Anterior cingulate cortex (tissue), 58 donors: ENCODE measurements around the gene COA7.
"Not testable (repeated sequence)": the region's sequence is repeated elsewhere in the genome, so short reads cannot be mapped to it uniquely, and the experiment has no call there.

Experiments used
- DNase-seq, 58 donors: peaks; one replicate each; lab custom pipeline; 2025; lab: John Stamatoyannopoulos, UW

COA7 gene

DNA sequence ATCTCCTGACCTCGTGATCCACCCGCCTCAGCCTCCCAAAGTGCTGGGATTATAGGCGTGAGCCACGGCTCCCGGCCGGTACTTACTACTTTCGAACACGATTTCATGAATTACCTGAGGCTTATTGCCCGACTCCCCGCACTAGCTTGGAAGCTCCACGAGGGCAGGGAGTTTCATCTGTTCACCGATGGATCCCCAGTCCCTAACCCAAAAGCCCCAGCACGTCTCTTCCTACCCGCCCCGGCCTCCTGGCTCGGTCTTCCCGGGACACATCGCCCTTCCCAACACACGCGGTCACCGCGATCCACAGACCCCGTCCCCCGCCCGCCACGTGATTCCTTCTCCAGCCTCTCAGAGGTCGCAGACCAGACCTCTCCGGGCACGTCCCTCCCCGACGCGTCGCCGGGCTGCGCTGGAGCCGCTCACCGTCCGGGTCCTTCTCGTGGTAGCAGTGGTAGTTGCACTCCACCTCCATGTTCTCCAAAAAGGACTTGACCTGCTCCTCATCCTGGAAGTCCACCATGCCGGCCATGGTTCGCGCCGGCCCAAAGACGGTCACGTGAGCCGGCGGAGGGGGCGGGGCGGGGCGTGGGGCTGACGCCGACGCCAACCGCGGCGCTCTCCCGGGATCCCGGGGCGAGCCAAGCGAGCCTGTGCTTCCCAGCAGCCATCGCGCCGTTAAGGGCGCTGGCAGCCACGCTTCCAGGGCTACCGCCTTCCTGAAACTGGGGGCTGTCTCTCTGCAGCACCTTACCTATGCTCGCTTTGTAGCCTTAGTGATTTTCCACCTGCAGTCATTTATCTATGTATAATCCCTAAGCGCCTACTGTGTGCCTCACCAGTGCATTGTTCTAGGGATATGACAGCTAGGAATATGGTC lies at the start of gene COA7:
Gene COA7, minus strand, starts transcription at position 553 of the 880 bp plus-strand sequence. Its CDS starts 21 bp downstream, at position 532.
- DNase-seq, result peak in 57 of 58 donors; percentile 49 to 96 (median 84)

DNA sequence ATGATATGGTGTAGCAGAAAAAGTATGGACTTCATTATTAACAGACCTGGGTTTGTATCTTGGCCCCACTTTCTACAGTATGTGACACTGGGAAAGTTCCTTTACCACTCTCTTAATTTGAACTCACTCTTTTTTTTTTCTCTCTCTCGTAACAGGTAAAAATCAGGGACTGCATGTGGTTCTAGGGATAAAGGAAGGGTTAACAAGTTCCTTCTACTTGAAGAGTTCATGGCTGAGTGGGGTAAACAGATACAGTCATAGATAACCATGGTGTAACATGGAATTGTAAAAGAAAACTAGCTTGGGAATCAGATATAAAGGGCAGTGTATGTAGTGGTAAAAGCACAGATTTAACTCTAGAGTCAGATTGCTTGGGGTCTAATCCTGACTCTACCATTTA lies 49.3 kb upstream of the COA7 start:
- DNase-seq, result no peak

- no peak for DNase-seq
These were observed 48.0 kb upstream of the COA7 start for GRCh38 chr1:52746189-52746588.

GRCh38 chr1:52741259-52741658 lies 43.1 kb upstream of the COA7 start:
- no peak for DNase-seq

DNA sequence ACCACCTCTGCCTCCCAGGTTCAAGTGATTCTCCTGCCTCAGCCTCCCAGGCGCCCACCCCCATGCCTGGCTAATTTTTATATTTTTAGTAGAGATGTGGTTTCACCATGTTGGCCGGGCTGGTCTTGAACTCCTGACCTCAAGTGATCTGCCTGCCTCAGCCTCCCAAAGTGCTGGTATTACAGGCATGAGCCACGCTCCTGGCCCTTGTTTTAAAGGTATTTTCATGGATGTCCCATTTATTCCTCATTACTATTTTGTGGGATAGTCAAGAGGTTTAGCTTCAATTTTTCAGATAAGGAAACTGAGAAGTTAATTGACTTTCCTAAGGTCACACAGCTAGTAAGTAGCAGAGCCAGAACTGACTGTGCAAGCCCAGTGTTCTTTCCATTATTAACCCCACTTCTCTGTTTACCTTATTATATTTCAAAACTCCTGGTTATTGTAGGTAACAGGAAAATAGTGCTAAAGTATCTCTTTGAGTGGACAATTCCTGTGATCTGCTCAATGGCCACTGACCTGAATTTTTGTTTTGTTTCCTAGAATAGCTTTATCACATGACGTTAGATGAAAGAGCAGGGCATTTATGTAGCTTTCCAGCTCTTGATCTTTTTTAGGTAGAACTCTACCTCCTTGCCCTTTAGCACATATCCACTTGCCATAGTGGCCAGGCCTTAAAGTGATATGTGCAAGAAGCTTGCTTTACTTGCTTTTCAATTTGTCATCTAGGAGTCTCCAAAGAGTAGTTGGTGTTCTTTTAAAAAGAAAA lies 41.7 kb upstream of the COA7 start:
- DNase-seq, result no peak

- no peak for DNase-seq
These were observed 40.7 kb upstream of the COA7 start for GRCh38 chr1:52738893-52739292.

DNA sequence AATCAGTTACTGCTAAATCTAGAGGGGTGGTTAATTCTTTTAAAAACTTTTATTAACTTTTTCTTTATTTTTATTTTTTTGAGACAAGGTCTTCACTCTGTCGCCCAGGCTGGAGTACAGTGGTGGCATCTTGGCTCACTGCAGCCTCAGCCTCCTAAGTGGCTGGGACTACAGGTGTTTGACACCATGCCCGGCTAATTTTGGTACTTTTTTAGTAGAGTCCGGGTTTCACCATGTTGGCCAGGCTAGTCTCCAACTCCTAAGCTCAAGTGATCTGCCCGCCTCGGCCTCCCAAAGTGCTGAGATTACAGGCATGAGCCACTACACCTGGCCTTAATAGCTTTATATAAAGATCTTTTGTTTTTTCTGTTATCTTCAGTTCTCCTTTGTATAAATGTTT lies 40.0 kb upstream of the COA7 start:
- DNase-seq, result no peak

DNA sequence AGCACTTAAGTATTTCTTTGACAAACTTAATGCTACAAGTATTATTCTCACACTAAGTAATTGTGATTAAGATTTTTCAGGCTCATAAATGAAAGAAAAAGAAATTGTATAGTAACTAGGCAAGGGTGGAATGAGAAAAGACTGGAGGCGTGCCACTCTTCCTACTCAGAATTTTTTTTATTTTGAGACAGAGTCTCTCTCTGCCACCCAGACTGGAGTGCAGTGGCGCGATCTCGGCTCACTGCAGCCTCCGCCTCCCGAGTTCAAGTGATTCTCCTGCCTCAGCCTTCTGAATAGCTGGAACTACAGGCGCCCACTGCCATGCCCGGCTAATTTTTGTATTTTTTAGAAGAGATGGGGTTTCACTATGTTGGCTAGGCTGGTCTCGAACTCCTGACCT lies 37.2 kb upstream of the COA7 start:
- not testable (repeated sequence) for DNase-seq

GRCh38 chr1:52733368-52733767 lies 35.2 kb upstream of the COA7 start:
- DNase-seq, result no peak

- DNase-seq, result no peak
These were observed 30.0 kb upstream of the COA7 start for GRCh38 chr1:52727956-52728656.

- DNase-seq, result peak in 10 of 58 donors; percentile 1 to 12 (median 5)
These were observed 29.0 kb upstream of the COA7 start for GRCh38 chr1:52727114-52727586.

GRCh38 chr1:52726265-52727113 lies 28.3 kb upstream of the COA7 start, which contains the start of gene ZYG11B:
ZYG11B (plus strand) TSS chr1:52726453; CDS start chr1:52726654, 201 bp downstream.
- DNase-seq, result peak in 57 of 58 donors; percentile 48 to 94 (median 87)

GRCh38 chr1:52725903-52726264 lies 27.7 kb upstream of the COA7 start:
- no peak for DNase-seq

GRCh38 chr1:52723260-52723659 lies 25.1 kb upstream of the COA7 start:
- no peak for DNase-seq

DNA sequence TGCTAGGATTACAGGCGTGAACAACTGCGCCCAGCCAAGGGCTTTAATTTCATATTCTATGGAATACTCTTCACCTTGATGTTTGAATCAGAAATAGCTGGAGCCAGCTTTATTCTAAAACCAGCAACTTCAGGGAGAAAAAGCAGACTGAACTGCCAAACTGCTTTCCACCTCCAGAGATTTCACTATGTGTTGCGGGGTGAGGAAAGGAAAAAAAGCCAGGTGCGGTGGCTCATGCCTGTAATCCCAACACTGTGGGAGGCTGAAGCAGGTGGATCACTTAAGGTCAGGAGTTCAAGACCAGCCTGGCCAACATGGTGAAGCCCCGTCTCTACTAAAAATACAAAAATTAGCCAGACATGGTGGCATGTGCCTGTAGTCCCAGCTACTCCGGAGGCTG lies 17.1 kb upstream of the COA7 start:
- not testable (repeated sequence) for DNase-seq

DNA sequence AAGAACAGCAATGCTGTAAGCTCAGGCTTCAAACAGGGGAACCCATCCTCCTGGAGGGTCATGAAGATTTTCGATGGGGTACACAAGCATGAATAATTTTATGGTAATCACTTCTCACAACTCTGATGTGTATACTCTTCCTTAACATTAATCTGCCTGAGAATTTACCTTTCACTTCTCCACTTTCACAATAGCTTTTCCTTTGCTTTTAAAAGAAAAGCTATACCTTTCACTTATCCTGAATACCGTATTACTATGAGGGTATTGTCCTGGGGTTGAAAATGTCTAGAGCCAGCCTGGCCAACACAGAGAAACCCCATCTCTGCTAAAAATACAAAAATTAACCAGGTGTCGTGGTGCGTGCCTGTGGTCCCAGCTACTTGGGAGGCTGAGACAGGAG lies 15.4 kb upstream of the COA7 start:
- DNase-seq, result no peak

DNA sequence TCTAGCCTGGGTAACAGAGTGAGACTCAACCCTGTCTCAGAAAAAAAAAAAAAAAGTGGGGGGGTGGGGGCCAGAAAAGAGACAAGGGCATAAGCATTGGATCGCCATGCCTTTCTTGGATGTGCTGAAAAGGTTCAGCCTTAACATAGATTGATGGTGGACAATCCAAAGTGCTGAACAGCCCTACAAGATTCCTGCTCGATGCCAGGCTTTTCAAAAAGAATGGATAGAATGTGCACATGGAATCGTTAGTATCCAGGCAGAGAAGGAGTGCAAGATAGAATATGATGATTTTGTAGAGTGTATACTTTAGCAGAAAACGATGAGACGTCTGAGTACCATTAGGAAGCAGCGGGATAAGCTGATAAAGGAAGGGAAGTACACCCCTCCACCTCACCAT lies 10.9 kb upstream of the COA7 start:
- DNase-seq, result no peak

DNA sequence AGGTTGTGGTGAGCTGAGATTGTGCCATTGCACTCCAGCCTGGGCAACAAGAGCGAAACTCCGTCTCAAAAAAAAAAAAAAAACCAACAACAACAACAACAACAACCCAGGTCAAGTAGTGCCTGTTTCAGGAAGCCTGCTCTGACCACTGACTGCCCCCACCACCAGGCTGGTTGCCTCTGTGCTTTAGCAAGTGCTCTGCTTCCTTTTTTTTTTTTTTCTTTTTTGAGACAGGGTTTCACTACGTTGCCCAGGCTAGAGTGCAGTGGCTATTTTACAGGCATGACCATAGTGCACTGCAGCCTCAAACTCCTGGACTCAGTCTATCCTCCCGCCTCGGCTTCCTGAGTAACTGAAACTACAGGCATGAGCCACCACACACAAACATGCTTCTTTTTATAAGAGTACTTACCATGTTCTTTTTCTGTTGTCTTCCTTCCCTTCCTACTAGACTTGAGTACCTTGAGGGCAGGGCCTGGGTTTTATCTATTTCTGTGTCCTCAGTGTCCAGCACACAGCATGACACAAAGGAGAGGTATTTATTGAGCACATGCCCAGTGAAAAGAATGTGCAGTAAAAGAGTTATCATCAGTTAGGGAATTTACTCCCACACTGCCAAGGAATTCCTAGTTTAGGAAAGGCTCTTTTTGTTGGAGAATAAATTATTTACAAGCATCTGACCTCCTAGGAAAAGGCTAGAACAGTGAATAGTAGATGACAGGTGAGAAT lies 9.9 kb upstream of the COA7 start:
- DNase-seq, result no peak
